ENCODE results near the gene PBX3. TPM values are rescaled to one million over a fixed set of nuclear protein-coding genes. Genes with fewer than 3 reads are reported as not detected.

The PBX3 gene
- polyA plus RNA-seq, 1 experiment, result 37.6 TPM

DNA sequence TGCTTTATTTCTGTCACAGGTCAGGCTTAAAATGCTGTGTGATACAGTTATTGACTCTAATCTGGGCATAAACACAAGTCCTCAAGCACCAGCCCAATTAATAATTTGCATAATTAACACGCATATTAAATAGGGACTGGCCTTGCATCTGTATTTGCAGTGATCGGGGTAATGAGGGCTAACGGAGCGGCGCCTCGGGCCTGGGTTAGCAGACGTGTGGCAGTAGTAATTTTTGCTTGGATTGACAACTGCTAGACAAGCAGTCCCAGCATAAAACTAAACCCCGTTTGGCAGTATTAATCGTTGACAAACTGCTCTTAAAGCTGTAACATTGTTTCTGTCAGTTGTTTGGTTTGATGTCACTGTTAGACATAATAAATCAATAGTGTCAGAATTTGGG, 109.2 kb downstream of the PBX3 start:
- DNase-seq (ENCODE audit: low read depth, low spot score), result no peak
- no peak overlapping the region for H3K27ac ChIP-seq (ENCODE audit: low read depth, low read length)

DNA sequence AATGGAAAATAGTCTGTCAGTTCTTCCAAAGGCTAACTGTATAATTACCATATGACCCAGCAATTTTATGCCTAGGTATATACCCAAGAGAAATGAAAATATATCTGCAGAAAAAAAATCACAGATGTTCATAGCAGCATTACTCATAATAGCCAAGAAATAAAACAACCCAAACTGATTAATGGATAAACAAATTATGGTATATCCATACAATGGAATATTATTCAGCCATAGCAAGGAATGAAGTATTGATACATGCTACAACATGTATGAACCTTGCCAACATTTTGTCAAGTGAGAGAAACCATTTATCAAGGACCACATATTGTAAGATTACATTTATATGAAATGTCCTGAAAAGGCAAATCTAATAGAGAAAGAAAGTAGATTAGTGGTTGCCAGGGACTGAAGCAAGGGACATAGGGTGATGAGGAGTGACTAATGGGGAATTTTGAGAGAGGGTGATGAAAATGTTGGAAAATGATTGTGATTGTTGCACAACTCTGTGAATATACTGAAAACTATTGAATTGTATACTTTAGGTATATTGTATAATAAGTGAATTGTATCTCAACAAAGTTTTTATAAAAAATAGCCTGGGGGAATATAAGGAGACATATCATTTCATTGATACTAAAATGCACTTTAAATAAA, 114.4 kb downstream of the PBX3 start:
- DNase-seq (ENCODE audit: low read depth, low spot score), result no peak
- no peaks in the 10 kb centered on the region for H3K9me3 ChIP-seq (ENCODE audit: control insufficient read depth, insufficient read depth, low read length)
- no peak overlapping the region for H3K27ac ChIP-seq (ENCODE audit: low read depth, low read length)
- ChIA-PET POLR2A (no interaction called here), CTCF (no interaction called here)
- TF ChIP-seq, protein P1, sequence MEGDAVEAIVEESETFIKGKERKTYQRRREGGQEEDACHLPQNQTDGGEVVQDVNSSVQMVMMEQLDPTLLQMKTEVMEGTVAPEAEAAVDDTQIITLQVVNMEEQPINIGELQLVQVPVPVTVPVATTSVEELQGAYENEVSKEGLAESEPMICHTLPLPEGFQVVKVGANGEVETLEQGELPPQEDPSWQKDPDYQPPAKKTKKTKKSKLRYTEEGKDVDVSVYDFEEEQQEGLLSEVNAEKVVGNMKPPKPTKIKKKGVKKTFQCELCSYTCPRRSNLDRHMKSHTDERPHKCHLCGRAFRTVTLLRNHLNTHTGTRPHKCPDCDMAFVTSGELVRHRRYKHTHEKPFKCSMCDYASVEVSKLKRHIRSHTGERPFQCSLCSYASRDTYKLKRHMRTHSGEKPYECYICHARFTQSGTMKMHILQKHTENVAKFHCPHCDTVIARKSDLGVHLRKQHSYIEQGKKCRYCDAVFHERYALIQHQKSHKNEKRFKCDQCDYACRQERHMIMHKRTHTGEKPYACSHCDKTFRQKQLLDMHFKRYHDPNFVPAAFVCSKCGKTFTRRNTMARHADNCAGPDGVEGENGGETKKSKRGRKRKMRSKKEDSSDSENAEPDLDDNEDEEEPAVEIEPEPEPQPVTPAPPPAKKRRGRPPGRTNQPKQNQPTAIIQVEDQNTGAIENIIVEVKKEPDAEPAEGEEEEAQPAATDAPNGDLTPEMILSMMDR (IDR thresholded peaks at IDR 0.05; ENCODE audit: low read depth, low read length), result no peak
- no peaks in the 10 kb centered on the region for H3K27me3 ChIP-seq (ENCODE audit: control insufficient read depth, insufficient read depth, low read length)
- no peak overlapping the region for H3K4me3 ChIP-seq (ENCODE audit: low read depth, low read length)

More for the DNA sequence above, 109.2 kb downstream of the PBX3 start:
- Histone ChIP-seq H3K4me3 (ENCODE audit: low read depth, low read length) (no peak overlapping the region), H3K27me3 (ENCODE audit: control insufficient read depth, insufficient read depth, low read length) (no peaks in the 10 kb centered on the region), H3K9me3 (ENCODE audit: control insufficient read depth, insufficient read depth, low read length) (no peaks in the 10 kb centered on the region)
- CTCF ChIA-PET, result no interaction called here
- TF ChIP-seq, protein P1 (IDR thresholded peaks at IDR 0.05; ENCODE audit: low read depth, low read length), result no peak
- POLR2A ChIA-PET, result no interaction called here

DNA sequence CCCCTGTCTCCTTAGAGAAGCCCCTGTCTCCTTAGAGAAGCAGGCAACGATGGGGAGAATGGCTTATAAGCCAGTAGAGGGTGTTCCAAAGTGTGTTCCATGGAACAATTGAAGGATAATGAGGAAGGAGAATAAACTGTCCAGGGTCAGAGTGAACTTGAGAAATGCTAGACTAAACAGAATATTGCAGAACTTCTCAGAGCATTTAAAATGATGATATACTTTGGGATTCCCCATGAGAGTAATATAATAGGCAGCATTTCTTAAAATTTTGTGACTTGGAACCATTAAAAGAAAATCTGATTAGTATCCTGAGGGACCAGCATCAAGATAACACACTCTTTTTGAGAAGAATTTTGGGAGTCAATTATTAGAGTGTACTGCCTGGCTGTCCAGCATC, 116.8 kb downstream of the PBX3 start:
- no peak overlapping the region for H3K4me3 ChIP-seq (ENCODE audit: low read depth, low read length)
- no peak for DNase-seq (ENCODE audit: low read depth, low spot score)
- H3K27ac ChIP-seq (ENCODE audit: low read depth, low read length), result no peak overlapping the region
- TF ChIP-seq, protein P1 (IDR thresholded peaks at IDR 0.05; ENCODE audit: low read depth, low read length), result no peak
- no peaks in the 10 kb centered on the region for H3K9me3 ChIP-seq (ENCODE audit: control insufficient read depth, insufficient read depth, low read length)
- POLR2A ChIA-PET, result no interaction called here
- no peaks in the 10 kb centered on the region for H3K27me3 ChIP-seq (ENCODE audit: control insufficient read depth, insufficient read depth, low read length)
- CTCF ChIA-PET, result no interaction called here

DNA sequence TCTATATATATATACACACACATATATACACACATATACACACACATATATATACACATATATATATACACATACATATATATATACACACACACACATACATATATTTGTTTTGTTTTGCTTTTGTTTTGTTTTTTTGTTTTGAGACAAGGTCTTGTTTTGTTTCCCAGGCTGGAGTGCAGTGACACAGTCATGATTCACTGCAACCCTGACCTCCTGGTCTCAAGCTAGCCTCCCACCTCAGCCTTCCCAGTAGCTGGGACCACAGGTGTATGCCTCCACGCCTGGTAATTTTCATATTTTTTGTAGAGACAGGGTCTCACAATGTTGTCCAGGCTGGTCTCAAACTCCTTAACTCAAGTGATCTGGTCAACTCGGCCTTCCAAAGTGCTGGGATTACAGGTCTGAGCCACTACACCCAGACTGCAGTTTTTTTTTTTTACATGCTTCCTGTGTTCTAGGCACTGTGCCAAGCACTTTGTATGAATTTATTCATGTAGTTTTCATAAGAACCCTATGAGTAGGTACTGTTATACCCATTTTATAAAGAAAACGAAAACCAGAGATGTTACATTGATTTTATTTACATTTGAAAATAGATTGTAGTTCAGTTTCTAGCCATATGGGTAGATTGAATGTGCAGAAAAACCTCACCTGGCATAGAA, 120.7 kb downstream of the PBX3 start:
- no peaks in the 10 kb centered on the region for H3K9me3 ChIP-seq (ENCODE audit: control insufficient read depth, insufficient read depth, low read length)
- ChIA-PET CTCF (no interaction called here), POLR2A (no interaction called here)
- H3K27ac ChIP-seq (ENCODE audit: low read depth, low read length), result no peak overlapping the region
- TF ChIP-seq, protein P1 (IDR thresholded peaks at IDR 0.05; ENCODE audit: low read depth, low read length), result no peak
- no peaks in the 10 kb centered on the region for H3K27me3 ChIP-seq (ENCODE audit: control insufficient read depth, insufficient read depth, low read length)
- no peak overlapping the region for H3K4me3 ChIP-seq (ENCODE audit: low read depth, low read length)
- no peak for DNase-seq (ENCODE audit: low read depth, low spot score)

DNA sequence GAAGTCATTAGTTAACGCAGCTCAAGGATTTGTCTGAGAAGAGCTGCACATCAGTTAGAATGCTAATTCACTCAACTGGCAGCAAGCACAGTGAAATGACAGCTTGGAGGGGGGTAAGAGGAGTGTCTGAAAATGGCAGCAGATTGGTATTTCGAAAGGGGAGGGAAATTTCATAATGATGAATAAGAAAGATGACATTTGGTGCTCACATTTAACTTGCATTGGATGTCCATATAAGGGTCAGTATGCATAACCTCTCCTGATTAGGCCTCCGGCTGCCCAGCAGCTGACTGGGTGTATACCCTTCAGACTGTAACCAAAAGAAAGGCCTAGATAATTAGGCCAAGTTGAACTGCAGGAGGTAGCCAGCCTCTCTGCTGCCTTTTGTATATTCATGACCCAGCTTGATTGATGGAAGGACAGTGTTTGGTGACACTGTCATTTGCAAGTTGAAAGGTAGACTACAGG, 131.0 kb downstream of the PBX3 start:
- Histone ChIP-seq H3K27ac (ENCODE audit: low read depth, low read length) (no peak overlapping the region), H3K27me3 (ENCODE audit: control insufficient read depth, insufficient read depth, low read length) (no peaks in the 10 kb centered on the region), H3K9me3 (ENCODE audit: control insufficient read depth, insufficient read depth, low read length) (no peaks in the 10 kb centered on the region), H3K4me3 (ENCODE audit: low read depth, low read length) (no peak overlapping the region)
- TF ChIP-seq, protein P1 (IDR thresholded peaks at IDR 0.05; ENCODE audit: low read depth, low read length), result no peak
- DNase-seq (ENCODE audit: low read depth, low spot score), result no peak
- ChIA-PET CTCF (interaction anchor here (0.9 kb wide), 1 partner anchor 19 kb away, joined by 3 read pairs; no protein-coding TSS in a partner anchor), POLR2A (no interaction called here)

Data from AG04450 (cell line).